PC-9 (cell line): ENCODE data around the gene RNASEL. TPM values are rescaled to one million over a fixed set of nuclear protein-coding genes. Genes with fewer than 3 reads are reported as not detected.

ENCODE experiments used
- BruUV-seq: library from RNA; stranded (reverse); fragments of 400-500 nt; replicated peaks from 2 replicates; lab custom pipeline; 2021; lab: Mats Ljungman, UMichigan
- CTCF ChIA-PET: fragments of 300-600 bp; sonication (Branson Sonifier 250); formaldehyde crosslinking; loops from one replicate; lab custom pipeline; 2022; ENCODE audit warnings: antibody characterized with exemption; lab: Charles Lee
- POLR2A ChIA-PET: fragments of 300-600 bp; sonication (Branson Sonifier 250); formaldehyde crosslinking; loops from one replicate; lab custom pipeline; 2022; ENCODE audit warnings: antibody characterized with exemption; ENCODE audit not compliant: unreplicated experiment; lab: Charles Lee
- DNase-seq, 2 experiments: peaks; one replicate each; pipeline versions ENCODE4 v3.0.0 to v3.0.0-alpha.2; 2015 to 2022; ENCODE audit warnings: mixed read lengths in 1 of 2
- H2AFZ ChIP-seq: fragments of 200-600 bp; sonication (generic); 2 replicates; pipeline ENCODE4 v1.8.1; 2017; ENCODE audit warnings: antibody characterized with exemption
- H3F3A ChIP-seq: fragments of 200-600 bp; sonication (generic); 2 replicates; pipeline ENCODE4 v1.8.1; 2017; ENCODE audit warnings: antibody characterized with exemption, mild to moderate bottlenecking, low read depth; ENCODE audit not compliant: insufficient read depth
- H3K27ac ChIP-seq: fragments of 200-600 bp; sonication (generic); 2 replicates; pipeline ENCODE4 v1.6.1; 2016; ENCODE audit warnings: mixed run types
- H3K27me3 ChIP-seq: fragments of 200-600 bp; sonication (generic); 2 replicates; pipeline ENCODE4 v1.6.1; 2016; ENCODE audit warnings: low read depth, mixed run types; ENCODE audit not compliant: insufficient read depth
- H3K36me3 ChIP-seq: fragments of 200-600 bp; sonication (generic); 2 replicates; pipeline ENCODE4 v1.6.1; 2016; ENCODE audit warnings: low read depth, mixed run types
- H3K4me1 ChIP-seq: fragments of 200-600 bp; sonication (generic); replicated peaks from 2 replicates; pipeline ENCODE4 v1.6.1; 2016; ENCODE audit warnings: mixed run types; ENCODE audit not compliant: insufficient read depth
- H3K4me2 ChIP-seq: fragments of 200-600 bp; sonication (generic); 2 replicates; pipeline ENCODE4 v1.6.1; 2017; ENCODE audit warnings: mixed run types
- H3K4me3 ChIP-seq: fragments of 200-600 bp; sonication (generic); 2 replicates; pipeline ENCODE4 v1.6.1; 2016; ENCODE audit warnings: mixed run types
- H3K79me2 ChIP-seq: fragments of 200-600 bp; sonication (generic); 2 replicates; pipeline ENCODE4 v1.6.1; 2017; ENCODE audit warnings: low read depth, mixed run types
- H3K9me2 ChIP-seq: fragments of 200-600 bp; sonication (generic); 2 replicates; pipeline ENCODE4 v1.8.1; 2017; ENCODE audit warnings: mild to moderate bottlenecking; ENCODE audit not compliant: insufficient read depth
- H3K9me3 ChIP-seq: fragments of 200-600 bp; sonication (generic); 2 replicates; pipeline ENCODE4 v1.8.1; 2016; ENCODE audit warnings: low read depth; ENCODE audit not compliant: insufficient read depth
- H4K20me1 ChIP-seq: fragments of 200-600 bp; sonication (generic); 2 replicates; pipeline ENCODE4 v1.8.1; 2017; ENCODE audit not compliant: insufficient read depth
- EZH2 ChIP-seq: fragments of 200-600 bp; sonication (generic); IDR thresholded peaks from 2 replicates; pipeline ENCODE4 v1.8.0; 2017; ENCODE audit warnings: antibody characterized with exemption, low read depth
- intact Hi-C: fragments of 100-400 bp; cut with micrococcal nuclease; formaldehyde crosslinking; loops from one replicate; pipeline ENCODE4 v1.10.0; 2022; ENCODE audit not compliant: unreplicated experiment
- total RNA-seq: library from RNA; stranded (reverse); gene quantifications from 2 replicates; pipeline ENCODE4 v1.2.3, GENCODE V29; 2021
- TF ChIP-seq, protein P1 (sequence below): fragments of 200-600 bp; sonication (generic); conservative IDR thresholded peaks from 2 replicates; pipeline ENCODE4 v1.6.1; 2017; ENCODE audit warnings: mixed run types, antibody characterized with exemption, mild to moderate bottlenecking, moderate library complexity

RNASEL gene
- total RNA-seq, 1 experiment from 2014 or later: 6.3 TPM

DNA sequence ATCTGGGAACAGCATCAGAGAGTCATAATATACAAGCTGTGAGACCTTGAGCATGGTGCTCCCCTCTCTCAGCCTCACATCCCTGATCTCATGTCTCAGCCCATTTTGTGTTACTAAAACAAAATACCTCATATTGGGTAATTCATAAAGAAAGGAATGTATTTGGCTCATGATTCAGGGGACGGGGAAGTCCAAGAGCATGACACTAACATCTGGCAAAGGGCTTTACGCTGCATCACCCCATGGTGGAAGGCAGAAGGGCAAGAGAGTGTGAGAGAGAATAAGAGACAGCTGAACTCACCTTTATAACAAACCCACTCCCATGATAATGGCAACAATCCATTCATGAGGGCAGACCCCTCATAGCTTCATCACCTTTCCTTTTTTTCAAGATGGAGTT lies 36.5 kb downstream of the RNASEL start:
- no peak overlapping the region for H3K4me3 ChIP-seq
- H3K9me3 ChIP-seq: 0 out of 2 replicates have a peak, but pooled peaks cover 3% of the 10 kb centered on the region
- intact Hi-C loops: no loop called here
- no peak overlapping the region for H2AFZ ChIP-seq
- no peaks in the 10 kb centered on the region for H3K36me3 ChIP-seq
- TF ChIP-seq, protein P1, sequence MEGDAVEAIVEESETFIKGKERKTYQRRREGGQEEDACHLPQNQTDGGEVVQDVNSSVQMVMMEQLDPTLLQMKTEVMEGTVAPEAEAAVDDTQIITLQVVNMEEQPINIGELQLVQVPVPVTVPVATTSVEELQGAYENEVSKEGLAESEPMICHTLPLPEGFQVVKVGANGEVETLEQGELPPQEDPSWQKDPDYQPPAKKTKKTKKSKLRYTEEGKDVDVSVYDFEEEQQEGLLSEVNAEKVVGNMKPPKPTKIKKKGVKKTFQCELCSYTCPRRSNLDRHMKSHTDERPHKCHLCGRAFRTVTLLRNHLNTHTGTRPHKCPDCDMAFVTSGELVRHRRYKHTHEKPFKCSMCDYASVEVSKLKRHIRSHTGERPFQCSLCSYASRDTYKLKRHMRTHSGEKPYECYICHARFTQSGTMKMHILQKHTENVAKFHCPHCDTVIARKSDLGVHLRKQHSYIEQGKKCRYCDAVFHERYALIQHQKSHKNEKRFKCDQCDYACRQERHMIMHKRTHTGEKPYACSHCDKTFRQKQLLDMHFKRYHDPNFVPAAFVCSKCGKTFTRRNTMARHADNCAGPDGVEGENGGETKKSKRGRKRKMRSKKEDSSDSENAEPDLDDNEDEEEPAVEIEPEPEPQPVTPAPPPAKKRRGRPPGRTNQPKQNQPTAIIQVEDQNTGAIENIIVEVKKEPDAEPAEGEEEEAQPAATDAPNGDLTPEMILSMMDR: no peak
- no peak for TF ChIP-seq EZH2
- H3K27ac ChIP-seq: no peak overlapping the region
- CTCF ChIA-PET: no interaction called here
- H3K4me1 ChIP-seq: no peaks in the 10 kb centered on the region
- POLR2A ChIA-PET: no interaction called here
- no peak for DNase-seq
- BruUV-seq: no TSS peak
- no peaks in the 10 kb centered on the region for H3K79me2 ChIP-seq
- no peaks in the 10 kb centered on the region for H4K20me1 ChIP-seq
- H3F3A ChIP-seq: no peaks in the 10 kb centered on the region
- no peaks in the 10 kb centered on the region for H3K9me2 ChIP-seq
- no peaks in the 10 kb centered on the region for H3K27me3 ChIP-seq
- no peak overlapping the region for H3K4me2 ChIP-seq

DNA sequence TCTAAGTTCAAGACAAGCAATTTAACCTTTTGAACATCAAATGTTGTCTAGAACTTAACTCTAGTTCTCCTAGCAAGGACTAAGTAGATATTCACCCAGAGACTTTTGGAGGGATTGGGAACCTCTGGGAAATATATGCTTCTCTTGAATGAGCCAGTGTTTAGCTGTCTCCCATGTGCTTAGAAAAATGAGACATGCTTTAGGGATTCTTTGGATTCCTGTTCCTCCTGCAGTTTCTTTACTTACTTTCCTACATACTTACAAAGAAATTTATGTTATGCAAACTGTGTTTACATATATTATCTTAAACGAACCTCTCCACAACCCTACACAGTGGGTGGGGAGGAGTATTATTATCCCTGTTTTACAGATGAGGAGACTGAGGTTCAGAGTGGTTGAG lies 39.2 kb downstream of the RNASEL start:
- Histone ChIP-seq H4K20me1 (no peaks in the 10 kb centered on the region), H3K27ac (no peak overlapping the region), H3K27me3 (no peaks in the 10 kb centered on the region), H3K36me3 (no peaks in the 10 kb centered on the region), H3F3A (no peaks in the 10 kb centered on the region), H3K79me2 (no peaks in the 10 kb centered on the region), H3K4me2 (no peak overlapping the region), H3K9me3 (no peaks in the 10 kb centered on the region), H3K9me2 (no peaks in the 10 kb centered on the region), H3K4me1 (no peaks in the 10 kb centered on the region), H2AFZ (no peak overlapping the region), H3K4me3 (no peak overlapping the region)
- TF ChIP-seq, protein P1: no peak
- TF ChIP-seq EZH2: no peak
- DNase-seq: no peak
- ChIA-PET POLR2A (no interaction called here), CTCF (no interaction called here)
- BruUV-seq: no TSS peak
- intact Hi-C loops: no loop called here

DNA sequence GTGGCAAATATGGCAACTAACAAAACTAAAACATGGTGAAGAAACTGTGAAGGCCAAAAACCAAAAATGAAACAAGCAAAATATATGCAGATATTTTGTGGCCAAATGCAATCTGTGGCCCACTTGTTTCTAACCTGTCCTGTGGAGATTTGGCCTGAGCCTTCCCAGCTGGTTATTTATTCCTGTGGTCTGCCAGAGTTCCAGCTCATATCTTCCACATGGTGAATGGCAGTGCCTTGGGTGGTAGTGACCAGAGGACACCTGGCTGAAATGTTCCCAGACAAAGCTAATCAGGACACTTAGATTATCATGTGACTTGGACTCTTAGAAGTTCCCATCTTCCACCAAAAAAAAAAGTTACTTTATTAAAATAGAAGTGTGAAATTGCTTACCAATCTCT lies 39.7 kb downstream of the RNASEL start:
- intact Hi-C loops: no loop called here
- POLR2A ChIA-PET: interaction anchor here (0.7 kb wide), 1 partner anchor 408 kb away, joined by 7 read pairs; no protein-coding TSS in a partner anchor
- H3K4me3 ChIP-seq: no peak overlapping the region

More for the DNA sequence above, 39.7 kb downstream of the RNASEL start:
- TF ChIP-seq, protein P1: no peak
- no peak for TF ChIP-seq EZH2
- no peak overlapping the region for H3K4me2 ChIP-seq
- H4K20me1 ChIP-seq: no peaks in the 10 kb centered on the region
- no peaks in the 10 kb centered on the region for H3K9me3 ChIP-seq
- H3K36me3 ChIP-seq: no peaks in the 10 kb centered on the region
- no peaks in the 10 kb centered on the region for H3K4me1 ChIP-seq
- CTCF ChIA-PET: no interaction called here
- H2AFZ ChIP-seq: no peak overlapping the region
- DNase-seq: no peak
- H3K27ac ChIP-seq: no peak overlapping the region
- no TSS peak for BruUV-seq
- H3K27me3 ChIP-seq: no peaks in the 10 kb centered on the region
- H3K79me2 ChIP-seq: no peaks in the 10 kb centered on the region
- H3K9me2 ChIP-seq: no peaks in the 10 kb centered on the region
- H3F3A ChIP-seq: no peaks in the 10 kb centered on the region
